Suppressor macrophage (primary cell): ENCODE measurements around the gene SPTLC2.

Experiments used
- DNase-seq, 4 experiments: peaks; one replicate each; pipeline ENCODE4 v3.0.0-alpha.2; 2020 to 2022

Gene SPTLC2

DNA sequence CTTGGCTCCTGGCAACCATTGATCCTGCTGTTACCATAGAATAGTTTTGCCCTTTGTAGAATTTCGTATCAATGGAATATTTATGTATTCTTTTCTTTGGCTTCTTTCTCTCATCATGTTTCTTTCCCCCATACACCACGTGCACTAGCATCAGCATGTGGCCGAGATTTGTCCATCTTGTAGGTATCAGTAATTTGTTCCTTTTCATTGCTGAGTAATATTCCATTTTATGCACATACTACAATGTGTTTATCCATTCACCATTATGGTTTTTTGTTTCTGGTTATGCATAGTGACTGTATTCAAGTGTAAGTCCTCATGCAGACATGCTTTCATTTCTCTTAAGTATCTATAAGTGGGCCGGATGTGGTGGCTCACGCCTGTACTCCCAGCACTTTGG, 113.3 kb downstream of the SPTLC2 start:
- DNase-seq, result no peak

DNA sequence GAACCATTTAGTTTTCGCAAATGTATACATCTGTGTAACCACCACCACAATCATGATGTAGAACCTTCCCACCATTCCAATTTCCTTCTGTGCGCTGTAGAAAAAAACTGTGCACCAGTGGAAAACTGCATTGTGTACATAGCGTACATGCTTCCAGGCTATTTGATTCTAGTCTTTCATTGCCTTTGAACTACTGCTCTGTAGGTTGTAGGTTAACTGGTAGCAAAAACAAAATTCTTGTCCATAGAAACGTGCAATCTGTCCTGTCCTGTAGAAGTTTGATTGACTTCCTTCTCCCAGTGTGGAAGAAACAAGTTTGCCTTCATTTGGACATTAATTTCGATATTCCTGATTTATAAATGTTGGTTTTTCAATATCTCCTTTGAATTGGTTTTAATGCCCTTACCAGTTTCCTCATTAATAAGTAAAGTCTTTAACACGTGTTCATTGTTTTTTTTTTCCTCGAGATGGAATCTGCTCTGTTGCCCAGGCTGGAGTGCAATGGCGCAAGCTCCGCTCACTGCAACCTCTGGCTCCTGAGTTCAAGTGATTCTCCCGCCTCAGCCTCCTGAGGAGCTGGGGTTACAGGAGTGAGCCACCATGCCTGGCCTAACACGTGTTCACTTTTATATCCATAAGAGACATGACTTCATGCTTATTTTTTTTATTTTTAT, 114.2 kb downstream of the SPTLC2 start:
- no peak for DNase-seq

DNA sequence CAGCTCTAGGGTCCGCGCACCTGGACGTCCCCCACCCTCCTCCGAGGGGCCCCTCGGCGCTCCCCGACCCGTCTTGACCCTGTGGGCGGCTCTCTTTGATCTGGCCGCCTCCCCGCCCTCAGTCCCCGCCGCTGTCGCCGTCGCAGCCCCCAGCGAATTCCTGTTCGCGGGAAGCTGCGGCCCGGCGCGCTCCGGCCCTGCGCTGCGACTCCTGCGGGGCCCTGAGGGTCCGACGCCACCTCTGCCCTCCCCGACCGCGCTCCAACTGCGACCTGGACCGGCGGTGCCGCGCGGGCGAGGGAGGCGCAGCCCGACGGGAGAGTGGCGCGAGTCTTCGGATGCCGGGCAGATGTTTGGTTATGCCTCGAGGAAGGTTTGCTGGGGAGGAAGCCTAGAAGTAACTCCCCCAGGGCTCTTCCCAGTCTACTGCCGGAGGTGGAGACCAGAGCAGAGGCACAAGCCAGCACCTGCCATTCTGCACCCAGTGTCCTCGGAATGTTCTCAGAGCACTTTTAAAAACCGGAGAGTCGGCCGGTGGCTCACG, 117.4 kb downstream of the SPTLC2 start:
- peak in 2 of 4 experiments; percentile 16 to 23 for DNase-seq

DNA sequence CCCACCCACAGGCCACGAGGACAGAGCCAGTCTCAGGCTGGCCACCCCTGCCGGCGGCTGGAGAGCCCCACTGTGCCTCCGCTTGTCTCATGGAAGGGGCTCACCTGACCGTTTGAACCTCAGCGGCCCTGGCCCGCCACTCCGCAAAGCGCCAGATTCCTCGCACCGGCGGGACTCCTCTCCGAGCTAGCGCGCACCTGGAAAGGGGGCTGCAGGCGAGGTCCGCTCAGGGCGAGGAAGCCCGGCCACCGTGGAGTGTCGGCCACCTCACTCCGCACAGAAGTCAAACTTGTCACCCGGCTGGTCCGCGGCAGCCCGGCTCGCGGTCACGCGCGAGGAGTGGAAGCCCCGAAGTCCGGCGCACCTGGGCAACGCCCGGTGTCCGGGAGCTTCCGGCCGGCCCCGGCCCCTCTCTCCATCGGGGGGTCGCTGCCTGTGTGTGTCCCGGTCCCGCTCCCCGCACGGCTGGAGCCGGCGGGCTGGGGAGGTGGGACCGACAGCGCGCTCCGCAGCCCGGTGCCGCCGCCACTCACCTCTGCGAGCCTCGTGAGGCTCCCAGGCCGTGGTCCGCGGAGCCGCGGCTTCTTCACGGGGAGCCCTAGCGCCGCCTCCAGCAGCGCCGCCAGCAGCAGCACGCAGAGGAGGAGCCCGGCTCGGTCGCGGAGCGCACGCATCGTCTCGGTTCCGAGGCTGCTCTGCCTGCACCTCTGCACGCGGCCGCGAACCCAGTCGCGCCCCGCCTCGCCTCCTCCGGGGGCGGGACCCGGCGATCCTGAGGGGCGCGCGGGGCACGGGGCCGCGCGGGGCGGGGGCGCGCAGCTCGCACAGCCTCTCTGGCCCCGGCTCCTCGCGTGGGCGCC, 118.1 kb downstream of the SPTLC2 start, which contains the start of gene ISM2:
Gene ISM2 (minus strand): TSS at position 697 of the 860 bp plus-strand sequence. CDS start 23 bp downstream, at position 674.
- DNase-seq, result peak; percentile 15 to 65 (median 49)

DNA sequence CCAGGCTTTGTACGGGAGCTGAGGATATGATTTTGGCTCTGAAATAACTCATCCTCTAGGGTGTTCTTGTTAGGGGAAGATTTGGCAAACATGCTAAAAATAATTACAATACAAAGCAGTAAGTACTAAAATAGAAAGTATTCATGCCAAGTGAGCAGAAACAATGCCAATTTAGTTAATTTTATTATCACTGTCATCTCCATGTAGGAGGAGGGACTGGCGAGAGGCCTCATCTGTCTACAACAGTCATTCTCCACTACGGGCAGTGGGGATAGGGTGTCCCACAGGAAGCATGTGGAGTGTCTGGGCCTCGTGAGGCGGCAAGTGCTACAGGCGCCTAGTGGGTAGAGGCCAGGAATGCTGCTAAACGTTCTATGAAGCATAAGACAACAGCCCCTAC, 121.1 kb downstream of the SPTLC2 start:
- DNase-seq, result no peak

DNA sequence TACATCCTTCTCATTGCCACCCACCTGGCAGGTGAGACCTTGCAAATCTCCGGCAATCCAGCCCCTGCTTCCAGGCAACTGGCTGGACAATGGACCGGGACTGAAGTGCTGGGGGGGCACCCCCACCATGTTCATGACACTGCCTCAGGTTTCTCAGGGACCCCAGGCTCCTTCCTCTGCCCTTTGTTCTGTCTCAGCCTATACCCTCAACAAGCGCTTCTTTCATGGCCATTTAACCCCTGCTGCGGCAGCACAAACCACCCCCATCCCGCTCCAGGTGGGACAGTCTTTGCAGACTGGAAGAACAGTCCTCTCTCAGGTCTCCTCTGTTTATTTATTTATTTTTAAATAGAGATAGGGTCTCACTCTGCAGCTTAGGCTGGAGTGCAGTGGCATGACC, 125.4 kb downstream of the SPTLC2 start:
- DNase-seq, result no peak

DNA sequence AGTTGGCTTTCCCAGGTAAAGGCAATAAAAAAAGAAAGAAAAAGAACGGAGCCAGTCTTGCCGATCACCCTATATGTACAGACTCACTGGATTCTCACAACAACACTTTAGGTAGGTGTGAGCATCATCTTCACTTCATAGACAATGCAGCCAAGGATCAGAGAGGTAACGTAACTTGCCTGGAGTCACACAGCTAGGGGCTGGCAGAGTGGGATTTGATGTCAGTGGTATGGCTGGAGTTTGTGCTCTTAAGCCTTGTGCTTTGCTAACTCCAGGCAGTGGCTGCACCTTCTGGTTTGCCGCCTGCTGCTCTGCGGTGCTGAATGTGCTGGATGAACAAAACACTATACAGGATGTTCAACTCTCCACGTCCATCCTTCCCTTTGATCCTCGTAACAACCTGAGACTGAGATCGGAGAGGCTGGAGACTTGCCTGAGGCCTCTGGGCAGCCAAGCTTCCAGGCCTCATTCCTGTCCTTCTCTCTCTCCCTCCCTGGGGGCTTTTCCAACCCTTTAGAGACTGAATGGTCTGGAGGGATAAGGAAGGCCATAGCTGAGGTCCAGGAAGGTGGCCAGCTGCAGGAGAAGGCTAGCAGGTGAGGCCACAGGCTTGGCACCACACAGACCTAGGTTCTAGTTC, 126.0 kb downstream of the SPTLC2 start:
- DNase-seq, result no peak

DNA sequence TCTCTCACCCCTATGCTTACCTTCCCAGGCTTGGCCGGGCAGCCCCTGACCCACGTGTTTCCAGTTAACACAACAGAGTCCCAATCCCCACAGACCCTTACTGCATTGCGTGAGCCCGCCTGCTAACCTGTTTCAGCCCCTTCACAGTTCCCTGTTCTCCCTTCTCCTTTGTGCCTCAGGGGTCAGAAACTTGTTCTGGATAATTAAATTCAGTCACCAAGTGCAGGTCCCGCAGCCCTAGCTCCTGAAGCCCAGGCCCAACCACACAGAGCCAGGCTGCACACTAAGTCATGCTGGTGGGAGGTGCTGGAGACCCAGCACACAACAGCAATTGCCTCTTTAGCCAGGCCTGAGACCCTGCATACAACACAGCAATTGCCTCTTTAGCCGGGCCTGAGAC, 127.4 kb downstream of the SPTLC2 start:
- no peak for DNase-seq

DNA sequence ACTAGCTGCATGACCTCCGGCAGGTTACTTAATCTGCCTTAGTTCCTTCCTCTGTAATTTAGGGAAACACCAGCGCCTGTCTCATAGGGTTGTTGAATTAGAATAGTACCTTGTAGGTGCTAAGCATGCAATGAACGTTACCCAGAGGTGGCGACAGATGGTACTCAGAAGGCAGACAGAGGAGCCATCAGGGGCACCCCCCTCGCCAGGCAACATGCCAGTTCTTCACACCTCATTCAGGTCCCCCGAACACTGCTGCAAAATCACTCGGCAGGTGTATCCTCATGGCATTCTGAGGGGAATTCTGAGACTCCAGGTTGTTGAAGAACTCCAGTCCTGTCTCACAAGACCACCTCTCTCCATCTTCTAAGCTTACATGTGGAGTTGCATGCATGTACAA, 127.9 kb downstream of the SPTLC2 start:
- DNase-seq, result no peak

DNA sequence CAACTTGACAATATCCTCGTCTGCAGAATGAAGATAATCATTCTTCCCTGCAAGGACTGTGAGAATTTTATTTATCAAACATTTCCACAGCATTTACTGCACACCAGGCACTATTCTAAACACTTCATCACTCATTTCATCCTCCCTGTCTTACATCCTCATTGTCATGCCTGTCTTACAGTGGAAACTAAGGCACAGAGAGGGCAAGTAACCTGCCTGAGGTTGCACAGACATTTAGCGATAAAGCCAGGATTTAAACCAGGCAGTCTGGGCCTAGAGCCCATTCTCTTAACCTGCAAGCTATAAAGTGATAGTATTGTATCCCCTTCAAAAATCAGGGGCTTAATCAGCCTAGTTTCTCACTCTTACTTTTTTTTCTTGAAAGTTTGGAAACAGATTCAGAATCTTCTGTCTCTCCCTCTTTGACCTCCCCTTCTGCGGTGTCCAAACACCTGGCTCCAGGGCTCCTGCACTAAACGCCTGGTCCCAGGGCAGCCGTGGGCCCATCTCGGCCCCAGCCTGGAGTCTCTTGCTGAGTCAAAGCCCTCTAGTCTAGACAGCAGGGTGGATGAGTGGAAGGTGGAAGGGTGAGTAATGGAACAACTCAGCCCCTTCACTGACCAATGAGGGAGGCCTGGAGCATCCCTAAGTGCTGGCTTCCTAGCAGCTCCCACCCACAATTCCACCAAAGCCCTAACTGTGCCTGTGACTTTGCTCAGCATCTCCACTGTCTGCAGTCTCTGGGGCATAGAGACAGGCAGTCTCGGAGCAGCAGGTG, 130.3 kb downstream of the SPTLC2 start:
- DNase-seq, result no peak

DNA sequence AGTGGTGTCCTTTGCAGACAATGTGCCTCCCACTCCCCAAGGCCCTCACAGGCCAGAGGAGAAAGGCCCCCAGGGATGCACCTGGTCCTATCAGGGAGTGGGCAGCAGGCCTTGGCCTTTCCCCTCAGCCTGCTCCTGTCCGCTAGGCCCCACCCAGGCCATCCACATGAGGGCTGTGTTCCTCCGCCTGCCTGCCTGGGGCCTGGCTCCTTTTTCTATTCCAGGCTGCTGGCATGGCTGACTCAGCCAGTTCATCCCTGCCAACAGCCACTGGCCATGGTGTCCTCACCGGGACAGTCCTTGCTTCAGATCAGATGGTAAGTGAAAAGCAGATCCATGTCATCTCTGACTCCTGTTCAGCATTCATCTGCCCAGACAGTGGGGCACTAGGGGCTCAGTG, 131.2 kb downstream of the SPTLC2 start:
- DNase-seq, result no peak

DNA sequence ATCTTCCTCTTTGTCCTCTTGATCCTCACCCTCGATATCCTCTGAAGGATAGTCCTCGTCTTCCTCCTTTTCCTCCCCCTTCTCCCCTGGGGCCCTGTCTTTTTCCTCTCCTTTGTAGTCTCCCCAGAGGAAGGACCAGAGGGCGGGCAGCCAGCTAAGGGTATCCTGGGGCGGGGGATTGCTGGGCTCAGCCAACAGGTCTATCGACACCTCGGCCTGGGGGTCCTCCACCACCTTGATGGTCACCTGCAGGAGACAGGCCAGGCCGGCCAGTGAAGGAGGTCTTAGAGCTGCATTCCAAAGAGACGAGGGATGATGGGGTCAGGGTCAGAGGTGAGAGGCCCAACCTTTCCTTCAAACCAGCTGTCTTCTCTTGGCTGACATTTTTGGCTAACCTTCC, 134.0 kb downstream of the SPTLC2 start:
- DNase-seq, result no peak

DNA sequence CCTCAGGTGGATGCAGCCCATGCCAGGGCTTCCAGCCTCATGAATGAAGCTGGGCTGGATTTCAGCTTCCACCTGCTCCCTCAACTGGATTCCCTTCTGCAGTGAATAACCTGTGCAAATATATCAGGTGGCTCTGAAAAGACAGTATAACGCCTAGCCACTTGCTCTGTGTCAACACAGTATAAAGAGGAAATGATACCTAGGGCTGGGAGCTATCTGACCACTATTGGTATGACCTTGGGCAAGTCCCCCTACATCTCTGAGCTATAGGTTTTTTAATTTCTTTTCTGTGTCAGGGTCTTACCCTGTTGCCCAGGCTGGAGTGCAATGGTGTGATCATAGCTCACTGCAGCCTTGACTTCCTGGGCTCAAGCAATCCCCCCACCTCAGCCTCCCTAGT, 137.6 kb downstream of the SPTLC2 start:
- peak in 1 of 4 experiments; percentile 14 for DNase-seq

DNA sequence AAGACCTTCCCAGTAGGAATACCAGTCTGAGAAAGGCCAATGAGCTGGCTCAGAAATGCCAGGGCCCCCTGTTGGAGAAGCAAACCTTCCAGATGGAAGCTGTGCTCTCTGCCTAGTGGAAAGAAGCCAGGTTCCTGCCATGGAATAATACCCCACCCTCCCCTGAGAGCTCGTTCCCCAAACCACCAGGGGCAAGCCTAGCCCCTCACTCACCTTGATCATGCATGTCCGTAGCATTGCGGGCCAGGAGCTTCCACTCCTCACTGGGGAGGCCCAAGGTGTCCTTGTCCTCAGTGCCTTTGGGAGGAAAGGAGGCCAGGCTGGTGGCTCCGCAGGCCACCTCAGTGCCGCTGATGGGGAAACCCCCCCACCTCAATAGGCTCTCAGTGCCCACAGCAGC, 138.4 kb downstream of the SPTLC2 start:
- DNase-seq, result no peak

DNA sequence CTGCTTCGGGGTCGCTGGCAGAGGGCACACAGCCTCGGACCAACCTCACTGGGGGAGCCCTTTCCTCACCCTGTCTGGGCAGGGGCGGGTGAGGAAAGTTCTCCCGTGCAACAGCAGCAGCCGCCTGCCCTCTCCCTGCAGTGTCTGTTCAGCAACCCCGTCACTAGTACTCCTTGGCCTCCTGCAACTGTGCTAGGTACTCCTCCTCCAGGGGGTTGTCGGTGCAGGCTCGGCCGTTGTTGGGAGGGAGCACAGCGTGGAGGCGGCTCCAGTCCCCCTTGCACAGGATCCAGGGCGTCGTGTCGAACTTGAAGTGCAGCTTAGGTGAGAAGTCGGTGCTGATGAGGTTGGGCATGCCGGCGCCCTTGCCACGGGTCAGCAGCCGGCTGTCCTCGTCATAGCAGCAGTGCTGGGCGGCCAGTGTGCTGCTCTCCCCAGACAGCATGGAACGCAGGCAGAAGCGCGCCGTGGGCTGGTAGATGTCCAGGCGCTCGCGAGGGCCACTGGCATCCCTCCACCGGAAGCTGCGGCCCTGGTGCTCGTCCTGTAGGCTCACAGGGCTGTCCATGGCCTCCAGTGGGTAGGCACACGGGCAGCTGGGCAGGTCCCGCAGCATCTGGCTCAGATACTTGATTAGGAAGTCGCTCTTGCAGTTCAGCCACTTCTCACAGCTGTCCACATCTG, 140.9 kb downstream of the SPTLC2 start:
- no peak for DNase-seq

DNA sequence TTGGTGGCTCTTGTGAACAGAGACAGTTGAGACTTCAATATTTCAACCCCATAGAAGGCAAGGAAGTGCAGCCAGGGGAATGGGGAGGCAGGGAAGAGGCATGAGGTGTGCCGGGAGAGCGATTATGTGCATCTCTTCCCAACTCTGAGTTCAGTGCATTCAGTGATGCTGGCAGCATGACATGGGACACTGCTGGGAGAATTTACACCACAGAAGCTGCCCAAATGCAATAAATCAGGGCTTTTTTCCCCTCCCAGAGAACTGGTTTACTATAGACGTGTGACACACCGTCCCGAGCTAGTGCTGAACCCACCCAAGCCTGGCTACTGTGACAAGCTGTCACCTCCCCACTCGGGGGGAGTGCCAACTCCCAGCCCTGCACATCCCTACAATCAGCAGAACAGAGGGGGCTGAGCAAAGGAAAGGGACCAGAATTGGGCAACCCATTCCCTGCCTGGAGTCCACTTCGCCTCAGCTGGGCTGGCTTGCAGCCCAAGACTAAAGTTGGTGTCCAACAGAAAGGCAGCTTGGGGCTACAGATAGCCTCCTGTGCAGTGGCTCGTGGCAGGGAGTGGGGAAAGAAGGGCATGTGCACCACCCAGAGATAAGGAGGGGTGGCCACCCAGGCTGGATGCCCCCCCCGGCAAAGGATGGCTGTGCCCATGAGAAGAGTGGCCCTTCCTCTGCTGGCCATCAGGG, 141.8 kb downstream of the SPTLC2 start:
- no peak for DNase-seq

DNA sequence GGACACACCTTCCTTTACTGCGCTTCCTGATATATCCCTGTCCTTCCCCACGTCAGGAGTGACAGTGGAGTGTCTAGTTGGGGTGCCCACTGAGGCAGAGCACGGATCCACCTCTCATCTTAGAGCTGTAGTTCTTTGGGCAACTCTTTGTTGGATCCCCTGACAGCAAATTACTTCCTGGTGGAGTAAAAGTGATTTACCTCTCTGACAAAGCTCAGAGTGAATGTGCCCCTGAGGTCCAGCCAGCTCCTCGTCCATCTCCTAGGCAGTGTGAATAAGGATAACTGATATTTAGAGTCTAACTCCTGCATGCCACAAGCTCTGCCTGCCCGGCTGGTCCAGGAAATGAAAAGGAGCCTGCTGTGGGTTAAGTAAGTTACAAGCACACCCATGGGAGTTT, 142.5 kb downstream of the SPTLC2 start:
- no peak for DNase-seq

DNA sequence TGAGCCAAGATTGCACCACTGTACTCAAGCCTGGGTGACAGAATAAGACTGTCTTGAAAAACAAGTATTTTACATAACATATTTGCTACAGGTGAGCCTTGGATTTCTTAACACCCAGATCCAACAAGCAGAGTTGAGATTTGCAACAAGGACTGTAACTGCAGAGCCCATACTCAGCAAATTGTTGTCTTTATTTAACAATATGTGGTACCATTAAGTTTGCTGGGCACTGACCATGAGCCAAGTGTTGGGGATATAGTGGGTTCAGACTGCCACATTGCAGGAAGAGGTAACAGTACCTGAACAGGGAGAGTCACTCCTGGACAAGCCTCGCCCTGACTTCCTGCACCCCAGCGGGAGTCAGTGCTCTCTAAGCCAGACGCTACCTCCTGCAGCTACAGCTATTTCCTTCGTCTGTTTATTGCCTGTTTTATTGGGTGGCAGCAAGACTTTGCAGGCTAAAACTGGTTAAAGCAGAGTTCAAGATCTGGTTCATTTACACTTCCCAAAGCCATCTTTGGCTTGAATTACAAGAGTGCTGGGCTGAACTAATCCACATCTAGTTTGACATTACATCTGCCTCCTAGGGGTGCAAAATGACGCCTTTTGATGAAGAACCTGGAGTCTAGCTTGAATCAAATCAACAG, 146.1 kb downstream of the SPTLC2 start:
- DNase-seq, result no peak

DNA sequence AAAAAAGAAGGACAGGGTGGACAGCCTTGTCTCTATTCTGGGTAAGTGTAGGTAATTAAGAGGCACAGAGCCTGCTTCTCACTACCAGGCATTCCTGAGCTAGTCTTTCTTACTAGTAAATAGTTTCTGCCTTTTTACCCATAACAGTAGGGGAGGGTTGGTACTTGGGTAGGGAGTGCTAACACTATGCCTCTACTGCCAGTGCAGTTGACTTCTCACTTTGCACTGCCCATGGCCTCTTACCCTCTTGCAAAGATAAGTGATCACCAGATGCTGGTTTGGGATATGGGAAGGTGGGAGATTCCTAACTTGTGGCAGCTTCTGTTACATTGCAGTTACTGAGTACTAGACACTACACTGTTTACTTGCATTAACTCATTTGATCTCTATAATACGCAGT, 146.9 kb downstream of the SPTLC2 start:
- no peak for DNase-seq

DNA sequence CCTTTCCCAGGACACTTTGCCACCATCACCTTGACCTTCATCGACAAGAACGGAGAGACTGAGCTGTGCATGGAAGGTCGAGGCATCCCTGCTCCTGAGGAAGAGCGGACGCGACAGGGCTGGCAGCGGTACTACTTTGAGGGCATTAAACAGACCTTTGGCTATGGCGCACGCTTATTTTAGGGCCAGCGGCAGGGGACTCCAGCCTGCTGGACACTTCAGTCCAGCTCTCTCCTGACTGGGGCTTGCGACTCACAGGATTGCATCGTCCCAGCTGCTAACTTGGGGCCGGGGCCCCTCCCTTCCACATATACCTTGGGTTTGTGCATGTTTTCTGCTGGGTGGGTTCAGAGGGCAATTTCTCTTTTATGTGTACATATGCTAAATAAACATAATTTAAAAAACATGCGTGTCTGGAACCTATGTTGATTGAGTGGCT, 147.4 kb downstream of the SPTLC2 start:
- no peak for DNase-seq

DNA sequence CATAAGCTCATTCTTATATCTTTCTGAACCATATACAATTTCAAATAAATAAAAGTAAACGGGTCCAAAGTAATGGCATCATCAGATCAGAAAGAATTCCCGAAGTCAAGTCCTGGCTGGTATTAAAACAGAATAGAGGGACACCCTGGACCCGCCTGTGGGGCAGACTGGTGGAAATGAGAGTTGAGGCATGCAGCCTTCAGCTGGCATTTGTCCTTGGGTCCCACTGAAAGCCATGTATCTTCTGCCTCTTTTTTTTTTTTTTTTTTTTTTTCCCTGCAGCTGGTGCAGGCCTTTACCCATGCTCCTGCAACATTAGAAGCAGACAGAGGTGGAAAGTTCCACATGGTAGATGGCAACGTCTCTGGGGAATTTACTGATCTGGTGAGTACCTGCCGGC, 148.6 kb downstream of the SPTLC2 start:
- DNase-seq, result no peak
